AG08396 (cell line): ENCODE measurements around the gene NUDT7.

ENCODE experiments used
- DNase-seq: peaks from one replicate; pipeline ENCODE4 v3.0.0; 2012; ENCODE audit warnings: low spot score, mixed read lengths

The NUDT7 gene

GRCh38 chr16:77722309-77723107 lies at the start of gene NUDT7:
Gene NUDT7, plus strand, starts transcription at chr16:77722514. Its CDS starts 69 bp downstream, at chr16:77722583.
- DNase-seq, result peak; percentile 99

- peak; percentile 29 for DNase-seq
Measured at GRCh38 chr16:77674888-77675287, 47.4 kb upstream of the NUDT7 start.

GRCh38 chr16:77675464-77676324 lies 46.6 kb upstream of the NUDT7 start:
- peak; percentile 75 for DNase-seq

- no peak for DNase-seq
Measured at GRCh38 chr16:77677129-77677528, 45.2 kb upstream of the NUDT7 start.

GRCh38 chr16:77679391-77679790 lies 42.9 kb upstream of the NUDT7 start:
- DNase-seq, result no peak

- DNase-seq, result no peak
Measured at GRCh38 chr16:77679901-77680300, 42.4 kb upstream of the NUDT7 start.

GRCh38 chr16:77680496-77680895 lies 41.8 kb upstream of the NUDT7 start:
- no peak for DNase-seq

- DNase-seq, result no peak
Measured at GRCh38 chr16:77682586-77682985, 39.7 kb upstream of the NUDT7 start.

- DNase-seq, result no peak
Measured at GRCh38 chr16:77683397-77684180, 38.7 kb upstream of the NUDT7 start.

- no peak for DNase-seq
Measured at GRCh38 chr16:77684181-77684526, 38.2 kb upstream of the NUDT7 start.

- DNase-seq, result no peak
Measured at GRCh38 chr16:77686385-77686784, 35.9 kb upstream of the NUDT7 start.

GRCh38 chr16:77689971-77690370 lies 32.3 kb upstream of the NUDT7 start:
- no peak for DNase-seq

GRCh38 chr16:77690416-77690815 lies 31.9 kb upstream of the NUDT7 start:
- no peak for DNase-seq

GRCh38 chr16:77692612-77693011 lies 29.7 kb upstream of the NUDT7 start:
- DNase-seq, result no peak

- no peak for DNase-seq
Measured at GRCh38 chr16:77696149-77696548, 26.2 kb upstream of the NUDT7 start.

- no peak for DNase-seq
Measured at GRCh38 chr16:77700846-77701245, 21.5 kb upstream of the NUDT7 start.

- DNase-seq, result no peak
Measured at GRCh38 chr16:77705351-77705750, 17.0 kb upstream of the NUDT7 start.

GRCh38 chr16:77711179-77711578 lies 11.1 kb upstream of the NUDT7 start:
- no peak for DNase-seq

GRCh38 chr16:77711775-77712174 lies 10.5 kb upstream of the NUDT7 start:
- DNase-seq, result no peak

GRCh38 chr16:77715145-77715544 lies 7.2 kb upstream of the NUDT7 start:
- no peak for DNase-seq

- no peak for DNase-seq
Measured at GRCh38 chr16:77721752-77722308, 484 bp upstream of the NUDT7 start.

GRCh38 chr16:77723108-77723514 lies 797 bp downstream of the NUDT7 start:
- DNase-seq, result peak; percentile 41
